ENCODE data around the gene P2RX4. TPM values are rescaled to one million over a fixed set of nuclear protein-coding genes. Genes with fewer than 3 reads are reported as not detected.

The P2RX4 gene
- total RNA-seq, 1 donor from 2014 or later = 17.0 TPM

- Mint-ChIP-seq H3K27me3 (peaks cover 3% of the 10 kb centered on the region), H3K4me3 (no peak overlapping the region), H3K27ac (no peak overlapping the region), H3K9me3 (no peaks in the 10 kb centered on the region), H3K36me3 (no peaks in the 10 kb centered on the region), H3K4me1 (ENCODE audit: unreplicated experiment) (peaks cover 5% of the 10 kb centered on the region)
- no peak for TF ChIP-seq CTCF (conservative IDR thresholded peaks at IDR 0.05)
- DNase-seq (ENCODE audit: extremely low spot score, unreplicated experiment) = no peak
These were observed 42.6 kb upstream of the P2RX4 start for GRCh38 chr12:121167232-121167820.

GRCh38 chr12:121167951-121168350 lies 42.0 kb upstream of the P2RX4 start:
- no peak for DNase-seq (ENCODE audit: extremely low spot score, unreplicated experiment)
- Mint-ChIP-seq H3K27ac (no peak overlapping the region), H3K27me3 (peaks cover 3% of the 10 kb centered on the region), H3K4me3 (no peak overlapping the region), H3K4me1 (ENCODE audit: unreplicated experiment) (peaks cover 5% of the 10 kb centered on the region), H3K9me3 (no peaks in the 10 kb centered on the region), H3K36me3 (no peaks in the 10 kb centered on the region)
- no peak for TF ChIP-seq CTCF (conservative IDR thresholded peaks at IDR 0.05)

- Mint-ChIP-seq H3K36me3 (no peaks in the 10 kb centered on the region), H3K27me3 (peaks cover 3% of the 10 kb centered on the region), H3K4me1 (ENCODE audit: unreplicated experiment) (peaks cover 5% of the 10 kb centered on the region), H3K27ac (no peak overlapping the region), H3K9me3 (no peaks in the 10 kb centered on the region), H3K4me3 (no peak overlapping the region)
- DNase-seq (ENCODE audit: extremely low spot score, unreplicated experiment) = no peak
- no peak for TF ChIP-seq CTCF (conservative IDR thresholded peaks at IDR 0.05)
These were observed 39.8 kb upstream of the P2RX4 start for GRCh38 chr12:121170151-121170550.

GRCh38 chr12:121170611-121171260 lies 39.2 kb upstream of the P2RX4 start:
- no peak overlapping the region for H3K4me3 Mint-ChIP-seq
- peaks cover 3% of the 10 kb centered on the region for H3K27me3 Mint-ChIP-seq
- no peak for TF ChIP-seq CTCF (conservative IDR thresholded peaks at IDR 0.05)
- H3K36me3 Mint-ChIP-seq = no peaks in the 10 kb centered on the region
- peaks cover 5% of the 10 kb centered on the region for H3K4me1 Mint-ChIP-seq (ENCODE audit: unreplicated experiment)
- H3K9me3 Mint-ChIP-seq = no peaks in the 10 kb centered on the region
- no peak overlapping the region for H3K27ac Mint-ChIP-seq
- no peak for DNase-seq (ENCODE audit: extremely low spot score, unreplicated experiment)

- H3K9me3 Mint-ChIP-seq = no peaks in the 10 kb centered on the region
- DNase-seq (ENCODE audit: extremely low spot score, unreplicated experiment) = no peak
- H3K4me3 Mint-ChIP-seq = no peak overlapping the region
- no peaks in the 10 kb centered on the region for H3K27me3 Mint-ChIP-seq
- no peaks in the 10 kb centered on the region for H3K36me3 Mint-ChIP-seq
- peaks cover 5% of the 10 kb centered on the region for H3K4me1 Mint-ChIP-seq (ENCODE audit: unreplicated experiment)
- no peak overlapping the region for H3K27ac Mint-ChIP-seq
- no peak for TF ChIP-seq CTCF (conservative IDR thresholded peaks at IDR 0.05)
These were observed 37.8 kb upstream of the P2RX4 start for GRCh38 chr12:121172145-121172544.
